SK-N-SH treated with all-trans-retinoic acid at 6 μM for 48 hours (cell line): Measurements from ENCODE around the gene GABBR2.
A peak's percentile ranks its signal among the peaks of the same experiment; 100 is the strongest.

Source experiments
- ATAC-seq: fragments of 200-7000 bp; cut with Tn5 transposase; 3 replicates; pipeline ENCODE4 v1.9.1; 2020; ENCODE audit warnings: mild to moderate bottlenecking, moderate library complexity
- BACH2 ChIP-seq: fragments of 250-450 bp; sonication (Bioruptor Pico); IDR thresholded peaks from 2 replicates; pipeline ENCODE4 v1.9.0; 2021; ENCODE audit warnings: mild to moderate bottlenecking, borderline replicate concordance
- ESRRG ChIP-seq: fragments of 250-450 bp; sonication (Bioruptor Pico); IDR thresholded peaks from 2 replicates; pipeline ENCODE4 v1.6.1; 2021; ENCODE audit warnings: mild to moderate bottlenecking
- GLIS3 ChIP-seq: fragments of 250-450 bp; sonication (Bioruptor Pico); IDR thresholded peaks from 2 replicates; pipeline ENCODE4 v1.5.0; 2020; ENCODE audit warnings: mild to moderate bottlenecking, moderate library complexity
- ISL1 ChIP-seq: fragments of 250-450 bp; sonication (Bioruptor Pico); IDR thresholded peaks from 2 replicates; pipeline ENCODE4 v2.1.2; 2022; ENCODE audit warnings: mild to moderate bottlenecking, moderate library complexity
- OSR1 ChIP-seq: fragments of 250-450 bp; sonication (Bioruptor Pico); IDR thresholded peaks from 2 replicates; pipeline ENCODE4 v1.8.0; 2022; ENCODE audit warnings: moderate library complexity, mild to moderate bottlenecking, inconsistent platforms
- PPARA ChIP-seq: fragments of 250-450 bp; sonication (Bioruptor Pico); IDR thresholded peaks from 2 replicates; pipeline ENCODE4 v1.5.0; 2020; ENCODE audit warnings: mild to moderate bottlenecking, borderline replicate concordance
- RARB ChIP-seq: fragments of 250-450 bp; sonication (Bioruptor Pico); IDR thresholded peaks from 2 replicates; pipeline ENCODE4 v1.8.0; 2021; ENCODE audit warnings: mild to moderate bottlenecking, moderate library complexity
- TCF4 ChIP-seq: fragments of 250-450 bp; sonication (Bioruptor Pico); IDR thresholded peaks from 2 replicates; pipeline ENCODE4 v1.8.0; 2021; ENCODE audit warnings: mild to moderate bottlenecking, moderate library complexity, borderline replicate concordance
- TOX ChIP-seq: fragments of 250-450 bp; sonication (Bioruptor Pico); IDR thresholded peaks from 2 replicates; pipeline ENCODE4 v1.8.0; 2021; ENCODE audit warnings: mild to moderate bottlenecking, moderate library complexity, borderline replicate concordance
- ZFP3 ChIP-seq: fragments of 250-450 bp; sonication (Bioruptor Pico); IDR thresholded peaks from 2 replicates; pipeline ENCODE4 v1.5.0; 2020; ENCODE audit warnings: mild to moderate bottlenecking, moderate library complexity
- ZNF565 ChIP-seq: fragments of 450-650 bp; formaldehyde crosslinking; conservative IDR thresholded peaks from 2 replicates; pipeline ENCODE4 v1.5.0; 2020; ENCODE audit warnings: low read depth, mild to moderate bottlenecking, moderate library complexity
- ZNF70 ChIP-seq: fragments of 450-650 bp; formaldehyde crosslinking; IDR thresholded peaks from 2 replicates; pipeline ENCODE4 v1.5.0; 2020; ENCODE audit warnings: mild to moderate bottlenecking, moderate library complexity
- TF ChIP-seq, protein P1 (sequence below): fragments of 250-450 bp; sonication (Bioruptor Pico); IDR thresholded peaks from 2 replicates; pipeline ENCODE4 v1.5.1; 2020; ENCODE audit warnings: low read depth, mild to moderate bottlenecking, moderate library complexity
- TF ChIP-seq, protein P2 (sequence below): fragments of 250-450 bp; sonication (Bioruptor Pico); IDR thresholded peaks from 2 replicates; pipeline ENCODE4 v1.5.1; 2021; ENCODE audit warnings: mild to moderate bottlenecking, moderate library complexity
- TF ChIP-seq, protein P3 (sequence below): fragments of 250-450 bp; sonication (Bioruptor Pico); IDR thresholded peaks from 2 replicates; pipeline ENCODE4 v1.8.0; 2020; ENCODE audit warnings: mild to moderate bottlenecking, moderate library complexity, borderline replicate concordance
- TF ChIP-seq, protein P4 (sequence below): fragments of 250-450 bp; sonication (Bioruptor Pico); IDR thresholded peaks from 2 replicates; pipeline ENCODE4 v1.5.0; 2020; ENCODE audit warnings: mild to moderate bottlenecking, moderate library complexity

GABBR2 gene

GRCh38 chr9:98573749-98574278, 134.9 kb downstream of the GABBR2 start:
- no peak for ATAC-seq
- TF ChIP-seq ZFP3 (CRISPR knock-in tag) (peak; percentile 89), ESRRG (no peak)

GRCh38 chr9:98572796-98573195, 135.9 kb downstream of the GABBR2 start:
- ATAC-seq, result no peak
- TF ChIP-seq ZFP3 (CRISPR knock-in tag), result no peak
- TF ChIP-seq, protein P1, sequence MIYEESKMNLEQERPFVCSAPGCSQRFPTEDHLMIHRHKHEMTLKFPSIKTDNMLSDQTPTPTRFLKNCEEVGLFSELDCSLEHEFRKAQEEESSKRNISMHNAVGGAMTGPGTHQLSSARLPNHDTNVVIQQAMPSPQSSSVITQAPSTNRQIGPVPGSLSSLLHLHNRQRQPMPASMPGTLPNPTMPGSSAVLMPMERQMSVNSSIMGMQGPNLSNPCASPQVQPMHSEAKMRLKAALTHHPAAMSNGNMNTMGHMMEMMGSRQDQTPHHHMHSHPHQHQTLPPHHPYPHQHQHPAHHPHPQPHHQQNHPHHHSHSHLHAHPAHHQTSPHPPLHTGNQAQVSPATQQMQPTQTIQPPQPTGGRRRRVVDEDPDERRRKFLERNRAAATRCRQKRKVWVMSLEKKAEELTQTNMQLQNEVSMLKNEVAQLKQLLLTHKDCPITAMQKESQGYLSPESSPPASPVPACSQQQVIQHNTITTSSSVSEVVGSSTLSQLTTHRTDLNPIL (CRISPR knock-in tag), result no peak
- TF ChIP-seq, protein P2, sequence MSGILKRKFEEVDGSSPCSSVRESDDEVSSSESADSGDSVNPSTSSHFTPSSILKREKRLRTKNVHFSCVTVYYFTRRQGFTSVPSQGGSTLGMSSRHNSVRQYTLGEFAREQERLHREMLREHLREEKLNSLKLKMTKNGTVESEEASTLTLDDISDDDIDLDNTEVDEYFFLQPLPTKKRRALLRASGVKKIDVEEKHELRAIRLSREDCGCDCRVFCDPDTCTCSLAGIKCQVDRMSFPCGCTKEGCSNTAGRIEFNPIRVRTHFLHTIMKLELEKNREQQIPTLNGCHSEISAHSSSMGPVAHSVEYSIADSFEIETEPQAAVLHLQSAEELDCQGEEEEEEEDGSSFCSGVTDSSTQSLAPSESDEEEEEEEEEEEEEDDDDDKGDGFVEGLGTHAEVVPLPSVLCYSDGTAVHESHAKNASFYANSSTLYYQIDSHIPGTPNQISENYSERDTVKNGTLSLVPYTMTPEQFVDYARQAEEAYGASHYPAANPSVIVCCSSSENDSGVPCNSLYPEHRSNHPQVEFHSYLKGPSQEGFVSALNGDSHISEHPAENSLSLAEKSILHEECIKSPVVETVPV (CRISPR knock-in tag), result no peak

DNA sequence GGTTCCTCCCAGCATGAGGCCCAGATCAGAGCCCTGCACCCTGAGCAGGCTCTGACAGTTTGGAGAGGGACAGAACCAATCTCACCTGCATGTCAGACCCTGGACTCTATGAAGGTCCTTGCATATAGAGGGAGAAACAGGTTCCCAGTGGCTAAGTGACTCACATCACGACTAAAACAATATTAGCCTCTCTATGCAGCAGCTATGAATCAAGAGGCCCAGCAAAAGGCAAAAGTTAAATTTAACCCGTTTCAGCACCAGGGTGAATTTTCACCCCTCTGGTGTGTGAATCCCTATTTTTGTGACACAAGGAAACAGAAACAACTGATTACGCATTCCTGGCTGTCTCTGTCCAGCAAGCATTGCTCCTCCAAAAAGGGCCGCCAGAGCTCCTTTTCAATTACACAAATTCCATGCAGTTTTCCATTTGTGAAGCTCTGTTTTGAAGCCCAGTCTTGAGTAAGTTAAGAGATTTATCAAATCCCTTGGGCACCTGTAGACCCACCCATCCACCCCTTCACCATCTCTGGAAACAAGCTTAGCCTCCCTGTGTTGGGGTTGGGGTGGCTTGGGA, 136.6 kb downstream of the GABBR2 start:
- ATAC-seq, result no peak
- TF ChIP-seq BACH2 (CRISPR knock-in tag) (no peak), ZNF70 (CRISPR knock-in tag) (no peak), PPARA (CRISPR knock-in tag) (no peak), ZNF565 (CRISPR knock-in tag) (no peak), RARB (CRISPR knock-in tag) (no peak)
- TF ChIP-seq, all 23 proteins: peak for 0

GRCh38 chr9:98571643-98572042, 137.1 kb downstream of the GABBR2 start:
- TF ChIP-seq PPARA (CRISPR knock-in tag), result no peak
- TF ChIP-seq, protein P3, sequence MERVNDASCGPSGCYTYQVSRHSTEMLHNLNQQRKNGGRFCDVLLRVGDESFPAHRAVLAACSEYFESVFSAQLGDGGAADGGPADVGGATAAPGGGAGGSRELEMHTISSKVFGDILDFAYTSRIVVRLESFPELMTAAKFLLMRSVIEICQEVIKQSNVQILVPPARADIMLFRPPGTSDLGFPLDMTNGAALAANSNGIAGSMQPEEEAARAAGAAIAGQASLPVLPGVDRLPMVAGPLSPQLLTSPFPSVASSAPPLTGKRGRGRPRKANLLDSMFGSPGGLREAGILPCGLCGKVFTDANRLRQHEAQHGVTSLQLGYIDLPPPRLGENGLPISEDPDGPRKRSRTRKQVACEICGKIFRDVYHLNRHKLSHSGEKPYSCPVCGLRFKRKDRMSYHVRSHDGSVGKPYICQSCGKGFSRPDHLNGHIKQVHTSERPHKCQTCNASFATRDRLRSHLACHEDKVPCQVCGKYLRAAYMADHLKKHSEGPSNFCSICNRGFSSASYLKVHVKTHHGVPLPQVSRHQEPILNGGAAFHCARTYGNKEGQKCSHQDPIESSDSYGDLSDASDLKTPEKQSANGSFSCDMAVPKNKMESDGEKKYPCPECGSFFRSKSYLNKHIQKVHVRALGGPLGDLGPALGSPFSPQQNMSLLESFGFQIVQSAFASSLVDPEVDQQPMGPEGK (CRISPR knock-in tag), result no peak
- no peak for TF ChIP-seq GLIS3
- TF ChIP-seq, protein P2 (CRISPR knock-in tag), result no peak
- no peak for TF ChIP-seq OSR1 (CRISPR knock-in tag)
- no peak for TF ChIP-seq ESRRG
- no peak for TF ChIP-seq TCF4 (CRISPR knock-in tag)
- no peak for TF ChIP-seq ISL1 (CRISPR knock-in tag)
- TF ChIP-seq RARB (CRISPR knock-in tag), result no peak
- TF ChIP-seq, protein P4, sequence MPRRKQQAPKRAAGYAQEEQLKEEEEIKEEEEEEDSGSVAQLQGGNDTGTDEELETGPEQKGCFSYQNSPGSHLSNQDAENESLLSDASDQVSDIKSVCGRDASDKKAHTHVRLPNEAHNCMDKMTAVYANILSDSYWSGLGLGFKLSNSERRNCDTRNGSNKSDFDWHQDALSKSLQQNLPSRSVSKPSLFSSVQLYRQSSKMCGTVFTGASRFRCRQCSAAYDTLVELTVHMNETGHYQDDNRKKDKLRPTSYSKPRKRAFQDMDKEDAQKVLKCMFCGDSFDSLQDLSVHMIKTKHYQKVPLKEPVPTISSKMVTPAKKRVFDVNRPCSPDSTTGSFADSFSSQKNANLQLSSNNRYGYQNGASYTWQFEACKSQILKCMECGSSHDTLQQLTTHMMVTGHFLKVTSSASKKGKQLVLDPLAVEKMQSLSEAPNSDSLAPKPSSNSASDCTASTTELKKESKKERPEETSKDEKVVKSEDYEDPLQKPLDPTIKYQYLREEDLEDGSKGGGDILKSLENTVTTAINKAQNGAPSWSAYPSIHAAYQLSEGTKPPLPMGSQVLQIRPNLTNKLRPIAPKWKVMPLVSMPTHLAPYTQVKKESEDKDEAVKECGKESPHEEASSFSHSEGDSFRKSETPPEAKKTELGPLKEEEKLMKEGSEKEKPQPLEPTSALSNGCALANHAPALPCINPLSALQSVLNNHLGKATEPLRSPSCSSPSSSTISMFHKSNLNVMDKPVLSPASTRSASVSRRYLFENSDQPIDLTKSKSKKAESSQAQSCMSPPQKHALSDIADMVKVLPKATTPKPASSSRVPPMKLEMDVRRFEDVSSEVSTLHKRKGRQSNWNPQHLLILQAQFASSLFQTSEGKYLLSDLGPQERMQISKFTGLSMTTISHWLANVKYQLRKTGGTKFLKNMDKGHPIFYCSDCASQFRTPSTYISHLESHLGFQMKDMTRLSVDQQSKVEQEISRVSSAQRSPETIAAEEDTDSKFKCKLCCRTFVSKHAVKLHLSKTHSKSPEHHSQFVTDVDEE (CRISPR knock-in tag), result no peak
- no peak for TF ChIP-seq TOX (CRISPR knock-in tag)
- TF ChIP-seq ZFP3 (CRISPR knock-in tag), result no peak
- TF ChIP-seq, all 23 proteins: peak for 0
- ATAC-seq, result no peak
